Stimulated activated naive CD8-positive, alpha-beta T cell treated with anti-CD3 and anti-CD28 coated beads, Interleukin-15, amount 100 ng/mL, for 72 hours (primary cell): ENCODE data around the gene PLCB4.
A peak's percentile ranks its signal among the peaks of the same experiment; 100 is the strongest.

ENCODE experiments used
- ATAC-seq: fragments of 150-1000 bp; cut with Tn5 transposase; 2 replicates; pipeline ENCODE4 v1.10.0; 2021; ENCODE audit warnings: mild to moderate bottlenecking, moderate library complexity
- DNase-seq, 2 donors: peaks; one replicate each; pipeline ENCODE4 v3.0.0; 2021 to 2022
- H3K27ac Mint-ChIP-seq, 2 donors: one replicate each; pipeline ENCODE4 v1.8.0; 2022; ENCODE audit warnings: mild to moderate bottlenecking in 2 of 2, mixed read lengths in 2 of 2, moderate library complexity in 2 of 2
- H3K27me3 Mint-ChIP-seq: one replicate; pipeline ENCODE4 v1.8.0; 2022; ENCODE audit warnings: mixed read lengths
- H3K4me1 Mint-ChIP-seq: one replicate; pipeline ENCODE4 v1.8.0; 2022; ENCODE audit warnings: mild to moderate bottlenecking, mixed read lengths
- H3K4me3 Mint-ChIP-seq, 2 donors: one replicate each; pipeline ENCODE4 v1.8.0; 2022; ENCODE audit warnings: mild to moderate bottlenecking in 2 of 2, mixed read lengths in 2 of 2, moderate library complexity in 1 of 2
- H3K9me3 Mint-ChIP-seq, 2 donors: one replicate each; pipeline ENCODE4 v1.8.0; 2022; ENCODE audit warnings: mixed read lengths in 2 of 2

Gene PLCB4

DNA sequence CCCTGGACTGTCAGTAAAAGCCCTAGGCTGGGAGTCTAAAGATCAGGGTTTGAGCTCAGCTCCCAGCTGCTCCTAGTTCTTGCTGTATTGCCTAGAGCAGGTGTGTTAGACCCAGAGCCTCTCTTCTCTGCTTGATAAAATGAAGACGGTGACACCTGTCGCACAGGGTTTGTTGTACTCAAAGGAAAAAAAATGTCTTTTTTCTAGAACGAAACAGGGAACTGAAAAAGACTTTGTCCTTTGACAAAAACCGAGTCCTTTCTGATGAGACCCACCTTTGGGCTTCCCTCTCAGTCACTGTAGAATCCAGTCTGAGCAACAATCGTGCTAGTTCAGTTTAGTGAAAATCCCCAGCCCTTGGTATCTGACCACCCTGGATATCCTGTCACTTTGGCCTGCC, 343.4 kb downstream of the PLCB4 start:
- Mint-ChIP-seq H3K27me3 (no peaks in the 10 kb centered on the region), H3K4me1 (no peaks in the 10 kb centered on the region), H3K9me3 (no peaks in the 10 kb centered on the region), H3K27ac (no peak overlapping the region), H3K4me3 (no peak overlapping the region)
- DNase-seq = no peak
- no peak for ATAC-seq

DNA sequence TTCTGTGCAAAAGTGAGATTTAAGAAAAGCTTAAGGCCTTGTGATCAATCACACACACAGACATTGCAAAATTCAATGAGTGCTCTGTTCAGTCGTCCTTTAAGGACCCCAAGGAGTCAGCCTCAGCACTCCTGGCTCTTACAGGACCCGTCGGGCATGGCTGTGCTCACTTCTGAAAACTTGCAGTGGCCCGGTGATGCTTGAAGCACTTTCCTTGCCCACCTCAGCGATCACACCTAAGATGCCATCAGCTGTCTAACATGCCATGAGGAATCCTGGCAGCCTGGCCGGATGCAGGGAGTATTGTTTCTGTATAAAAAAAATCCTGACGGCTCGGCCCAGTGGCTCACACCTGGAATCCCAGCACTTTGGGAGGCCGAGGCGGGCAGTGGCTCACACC, 344.1 kb downstream of the PLCB4 start:
- DNase-seq = no peak
- Mint-ChIP-seq H3K27ac (no peak overlapping the region), H3K4me1 (no peaks in the 10 kb centered on the region), H3K9me3 (no peaks in the 10 kb centered on the region), H3K4me3 (no peak overlapping the region), H3K27me3 (no peaks in the 10 kb centered on the region)
- no peak for ATAC-seq

DNA sequence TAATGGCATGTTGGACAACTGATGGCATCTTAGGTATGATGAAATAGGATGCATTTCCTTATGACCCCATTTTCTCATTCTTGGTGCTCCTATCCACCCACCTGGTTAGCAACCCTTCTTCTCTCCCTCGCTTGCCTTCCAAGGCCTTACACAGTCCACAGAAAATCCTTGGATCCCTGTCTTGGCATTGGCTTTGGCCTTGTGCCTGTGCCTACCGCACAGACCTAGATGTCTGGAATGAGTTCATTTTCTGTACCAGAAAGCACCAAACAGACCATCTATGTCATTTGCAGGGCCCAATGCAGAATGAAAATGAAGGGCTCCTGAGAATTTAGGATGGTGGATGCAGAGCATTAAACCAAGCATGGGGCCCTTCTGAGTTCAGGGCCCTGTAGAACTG, 346.5 kb downstream of the PLCB4 start:
- Mint-ChIP-seq H3K4me1 (no peaks in the 10 kb centered on the region), H3K27me3 (no peaks in the 10 kb centered on the region), H3K4me3 (no peak overlapping the region), H3K9me3 (no peaks in the 10 kb centered on the region), H3K27ac (no peak overlapping the region)
- ATAC-seq = no peak
- no peak for DNase-seq

DNA sequence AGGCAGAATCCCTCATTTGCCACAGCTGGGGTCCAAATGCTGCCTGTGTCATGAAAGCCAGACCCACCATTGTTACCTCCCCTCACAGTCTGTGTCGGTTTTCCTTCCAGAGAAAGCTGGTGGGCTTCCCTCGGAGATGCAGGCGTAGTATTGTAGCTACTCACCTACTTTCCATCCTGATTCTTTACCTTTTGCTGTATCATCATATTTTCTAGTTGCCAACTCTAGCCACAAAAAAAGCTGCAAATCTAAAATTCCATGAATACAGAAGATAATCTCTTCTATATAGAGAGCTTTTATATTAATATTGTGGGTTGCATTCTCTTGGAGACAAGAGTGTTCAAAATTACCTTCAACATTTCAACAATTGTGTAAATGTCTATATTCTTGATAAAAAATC, 347.5 kb downstream of the PLCB4 start:
- DNase-seq (no peak), ATAC-seq (no peak)
- Mint-ChIP-seq H3K27ac (no peak overlapping the region), H3K9me3 (peaks cover 0 to 2% of the 10 kb centered on the region in 2 donors), H3K4me3 (no peak overlapping the region), H3K4me1 (no peaks in the 10 kb centered on the region), H3K27me3 (no peaks in the 10 kb centered on the region)

DNA sequence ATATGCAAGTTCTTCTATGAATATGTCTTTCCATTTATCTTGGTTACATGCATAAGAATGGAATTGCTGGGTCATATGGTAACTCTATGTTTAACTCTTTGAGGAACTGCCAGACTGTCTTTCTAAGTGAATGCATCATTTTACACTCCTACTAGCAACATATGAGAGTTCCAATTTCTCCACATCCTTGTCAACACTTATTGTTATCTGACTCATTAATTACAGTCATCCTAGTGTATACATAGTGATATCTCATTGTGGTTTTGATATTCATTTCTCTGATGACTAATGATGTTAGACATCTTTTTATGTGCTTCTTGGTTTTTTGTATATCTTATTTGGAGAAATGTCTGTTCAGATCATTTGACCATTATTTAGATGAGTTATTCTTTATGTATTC, 348.8 kb downstream of the PLCB4 start:
- no peak for DNase-seq
- Mint-ChIP-seq H3K9me3 (peaks cover 0 to 5% of the 10 kb centered on the region in 2 donors), H3K4me1 (no peaks in the 10 kb centered on the region), H3K27ac (no peak overlapping the region), H3K27me3 (no peaks in the 10 kb centered on the region), H3K4me3 (no peak overlapping the region)
- ATAC-seq = peak; percentile 52

DNA sequence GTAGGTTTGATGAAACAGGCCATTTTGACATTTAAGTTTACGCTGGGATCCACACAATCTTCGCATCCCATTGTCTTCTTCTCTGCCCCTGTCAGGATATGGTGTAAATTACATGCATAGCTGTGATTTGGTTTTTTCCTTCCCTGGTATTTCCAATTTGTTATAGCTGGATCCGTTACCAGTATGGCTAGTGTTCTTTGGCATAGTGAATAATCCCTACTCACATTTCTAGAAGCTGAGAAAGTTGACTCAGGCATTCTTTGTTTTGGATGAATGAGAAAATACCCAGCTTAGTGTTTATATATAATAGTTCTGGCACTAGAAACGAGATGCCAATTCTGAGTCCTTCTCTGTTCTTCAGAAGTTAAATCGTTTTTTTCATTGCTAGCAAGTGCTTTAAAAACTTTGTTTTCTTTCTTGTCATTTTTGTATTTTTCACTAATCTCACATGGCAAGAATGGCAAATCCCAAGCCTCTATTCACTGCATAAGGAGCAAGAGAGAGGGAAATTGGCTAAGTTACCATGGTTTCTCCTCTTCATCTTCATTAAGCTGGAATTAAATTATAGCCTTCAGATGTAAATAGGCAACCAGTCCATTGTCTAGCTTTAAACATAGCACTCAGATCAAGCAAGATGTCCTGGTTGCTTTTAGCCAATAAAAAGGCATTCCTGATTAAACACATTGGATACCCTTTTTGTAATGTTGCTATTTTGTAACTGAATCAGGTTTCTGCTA, 353.6 kb downstream of the PLCB4 start:
- ATAC-seq (no peak), DNase-seq (no peak)
- H3K4me1 Mint-ChIP-seq = no peaks in the 10 kb centered on the region
- H3K4me3 Mint-ChIP-seq = no peak overlapping the region
- no peak overlapping the region for H3K27ac Mint-ChIP-seq
- peaks cover 0 to 5% of the 10 kb centered on the region in 2 donors for H3K9me3 Mint-ChIP-seq
- H3K27me3 Mint-ChIP-seq = no peaks in the 10 kb centered on the region

DNA sequence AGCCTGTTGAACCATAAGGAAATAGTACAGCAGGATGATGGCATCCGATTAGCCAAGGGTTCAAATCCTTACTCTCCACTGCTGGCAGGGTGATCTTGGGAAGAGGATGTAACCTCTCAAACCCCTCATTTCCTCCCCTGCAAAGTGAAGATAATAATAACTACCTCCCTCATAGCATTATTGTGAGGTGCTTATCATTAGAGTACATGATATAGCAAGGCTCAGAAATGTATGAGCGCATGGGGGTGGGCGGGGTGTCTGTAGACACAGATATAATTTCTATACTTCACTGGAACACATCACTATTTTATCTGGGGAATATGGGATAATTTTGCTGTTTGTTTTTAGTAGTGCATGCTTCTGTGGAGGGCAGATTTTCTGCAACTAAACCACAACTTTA, 355.7 kb downstream of the PLCB4 start:
- Mint-ChIP-seq H3K4me1 (no peaks in the 10 kb centered on the region), H3K27me3 (no peaks in the 10 kb centered on the region), H3K9me3 (peaks cover 0 to 5% of the 10 kb centered on the region in 2 donors), H3K4me3 (no peak overlapping the region), H3K27ac (no peak overlapping the region)
- DNase-seq (no peak), ATAC-seq (no peak)

DNA sequence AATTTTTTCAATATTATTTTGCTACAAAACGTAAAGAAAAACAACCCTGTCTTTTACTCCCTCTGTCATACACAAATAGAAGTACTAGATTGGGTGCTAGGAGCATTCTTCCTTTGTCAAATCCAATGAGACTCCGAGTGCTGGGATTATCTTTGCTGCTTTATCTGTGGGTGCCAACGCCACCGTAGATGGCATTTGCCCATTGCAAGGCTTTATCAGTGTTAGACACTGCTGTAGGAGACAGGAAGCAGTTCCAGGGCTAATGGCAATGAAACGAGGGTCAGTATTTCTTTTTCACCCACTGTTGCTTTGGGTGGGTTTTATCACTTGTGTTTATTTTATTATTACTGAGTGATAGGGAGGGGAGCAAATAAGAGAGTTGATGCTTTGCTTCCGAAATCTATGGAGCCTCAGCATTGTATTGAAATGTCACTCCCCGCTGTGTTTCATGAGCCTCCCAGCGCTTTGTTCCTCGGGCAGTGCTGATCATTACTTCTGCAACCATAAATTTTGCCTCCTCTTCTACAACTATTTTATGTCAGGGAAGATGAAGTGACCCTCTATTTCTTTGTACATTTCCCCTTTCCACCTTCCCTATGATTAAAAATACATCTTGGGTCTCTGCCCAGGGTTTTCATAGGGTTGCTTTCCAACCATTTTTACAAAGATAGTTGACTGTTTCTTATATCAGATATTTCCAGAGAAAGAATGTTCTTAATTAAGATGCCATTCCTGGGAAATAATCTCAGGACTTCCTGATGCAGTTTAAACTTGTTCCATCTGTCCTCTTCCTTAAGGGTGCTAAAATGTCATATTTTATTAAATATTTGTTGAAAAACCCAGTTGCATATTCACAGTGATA, 358.8 kb downstream of the PLCB4 start:
- ATAC-seq (no peak), DNase-seq (no peak)
- Mint-ChIP-seq H3K27me3 (no peaks in the 10 kb centered on the region), H3K4me1 (no peaks in the 10 kb centered on the region), H3K4me3 (no peak overlapping the region), H3K27ac (no peak overlapping the region), H3K9me3 (no peaks in the 10 kb centered on the region)

DNA sequence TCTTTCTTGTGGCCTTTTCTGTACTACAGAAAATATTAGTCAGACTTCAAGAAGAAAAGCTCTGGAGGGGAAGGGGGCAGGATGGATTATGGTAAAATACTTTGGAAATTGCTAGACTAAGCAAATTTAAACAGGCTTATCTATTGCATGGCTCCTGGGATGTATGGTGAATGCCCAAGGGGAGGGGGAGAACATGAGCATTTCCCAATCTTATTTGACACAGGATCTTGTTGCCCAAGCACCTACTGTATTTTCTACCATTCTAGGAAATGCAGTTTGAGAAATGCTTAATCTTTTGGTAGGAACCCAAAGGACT, 359.4 kb downstream of the PLCB4 start:
- H3K27me3 Mint-ChIP-seq = no peaks in the 10 kb centered on the region
- no peak overlapping the region for H3K27ac Mint-ChIP-seq

DNA sequence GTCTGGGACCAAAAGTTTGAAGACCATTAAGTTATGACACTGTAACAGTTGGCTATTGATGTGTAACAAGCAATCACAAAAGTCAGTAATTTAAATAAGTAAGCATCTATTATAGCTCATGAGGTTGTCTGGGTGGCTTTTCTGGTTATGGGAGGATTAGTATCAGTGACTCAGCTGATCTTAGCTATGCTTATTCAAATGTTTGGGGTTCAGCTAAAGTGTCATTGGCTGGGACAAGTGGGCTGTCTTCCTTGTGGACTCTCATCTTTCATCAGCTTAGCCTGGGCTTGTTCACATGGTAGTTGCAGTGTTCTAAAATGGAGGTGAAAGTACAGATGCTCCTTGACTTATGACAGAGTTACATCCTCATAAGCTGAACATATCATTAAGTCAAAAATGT, 370.9 kb downstream of the PLCB4 start:
- ATAC-seq (no peak), DNase-seq (no peak)
- no peak overlapping the region for H3K27ac Mint-ChIP-seq
- no peak overlapping the region for H3K4me3 Mint-ChIP-seq
- H3K4me1 Mint-ChIP-seq = no peaks in the 10 kb centered on the region
- H3K27me3 Mint-ChIP-seq = no peaks in the 10 kb centered on the region
- peaks cover 11 to 31% of the 10 kb centered on the region in 2 donors for H3K9me3 Mint-ChIP-seq

More for the DNA sequence above, 359.4 kb downstream of the PLCB4 start:
- no peak overlapping the region for H3K4me3 Mint-ChIP-seq
- H3K9me3 Mint-ChIP-seq = no peaks in the 10 kb centered on the region
- ATAC-seq = no peak
- DNase-seq = no peak
- H3K4me1 Mint-ChIP-seq = no peaks in the 10 kb centered on the region

DNA sequence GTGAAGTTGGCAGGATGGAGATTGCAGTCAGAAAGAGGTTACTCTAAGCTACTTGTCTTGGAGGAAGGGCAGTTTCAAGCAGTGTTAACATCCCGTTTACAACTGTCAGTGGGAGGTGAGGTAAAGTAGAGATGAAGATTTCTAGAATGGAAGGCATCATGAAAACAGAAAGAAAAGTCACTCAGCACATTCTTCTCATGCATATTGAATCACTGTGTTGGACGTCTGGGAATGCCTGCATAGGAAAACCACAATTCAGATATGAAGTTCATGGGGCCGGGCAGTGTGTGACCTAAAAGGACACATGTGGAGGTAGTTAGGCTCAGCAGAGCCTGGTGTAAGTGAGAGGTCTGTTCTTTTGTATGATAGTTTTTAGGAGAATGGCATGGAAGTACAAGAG, 372.0 kb downstream of the PLCB4 start:
- Mint-ChIP-seq H3K27me3 (no peaks in the 10 kb centered on the region), H3K27ac (no peak overlapping the region), H3K4me3 (no peak overlapping the region), H3K4me1 (no peaks in the 10 kb centered on the region), H3K9me3 (peaks cover 11 to 31% of the 10 kb centered on the region in 2 donors)
- no peak for ATAC-seq
- no peak for DNase-seq

DNA sequence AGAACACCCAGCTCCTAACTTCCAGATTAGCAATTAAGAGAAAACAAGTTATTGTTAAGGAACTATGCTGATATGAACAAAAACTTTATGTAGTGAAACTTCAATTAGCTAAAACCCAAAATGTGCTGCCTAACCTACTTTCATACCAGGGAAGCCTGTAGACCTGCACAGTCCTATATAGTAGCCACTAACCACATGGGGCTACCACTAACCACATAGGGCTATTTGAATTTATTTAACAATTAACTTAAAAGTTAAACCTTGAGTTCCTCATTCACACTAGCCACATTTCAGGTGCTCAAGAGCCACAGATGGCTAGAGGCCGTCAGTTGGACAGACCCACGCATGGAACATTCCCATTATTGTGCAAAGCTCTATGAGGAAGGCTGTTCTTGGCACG, 373.1 kb downstream of the PLCB4 start:
- H3K9me3 Mint-ChIP-seq = peaks cover 11 to 31% of the 10 kb centered on the region in 2 donors
- no peak overlapping the region for H3K27ac Mint-ChIP-seq
- no peaks in the 10 kb centered on the region for H3K27me3 Mint-ChIP-seq
- H3K4me1 Mint-ChIP-seq = no peaks in the 10 kb centered on the region
- DNase-seq (no peak), ATAC-seq (no peak)
- H3K4me3 Mint-ChIP-seq = no peak overlapping the region

DNA sequence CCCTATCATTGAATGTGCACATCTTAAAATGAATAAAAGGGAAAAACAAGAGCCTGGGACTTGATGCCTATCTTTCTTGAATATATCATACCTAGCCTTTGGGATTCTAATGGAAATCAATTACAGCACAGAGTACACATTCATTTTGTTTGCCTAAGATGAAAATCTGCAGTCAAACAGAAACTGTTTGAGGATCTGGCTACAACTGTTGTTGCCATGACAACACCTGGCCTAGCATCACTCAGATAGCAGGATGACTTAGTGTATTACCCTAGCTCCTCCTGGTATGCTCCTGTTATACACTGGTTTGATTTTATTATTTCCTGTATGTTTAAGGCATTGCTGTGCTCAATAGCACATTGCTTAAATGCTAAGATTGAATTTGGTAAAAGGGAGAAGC, 374.0 kb downstream of the PLCB4 start:
- Mint-ChIP-seq H3K4me3 (no peak overlapping the region), H3K27me3 (no peaks in the 10 kb centered on the region), H3K9me3 (peaks cover 9 to 24% of the 10 kb centered on the region in 2 donors), H3K4me1 (no peaks in the 10 kb centered on the region), H3K27ac (no peak overlapping the region)
- no peak for DNase-seq
- no peak for ATAC-seq

DNA sequence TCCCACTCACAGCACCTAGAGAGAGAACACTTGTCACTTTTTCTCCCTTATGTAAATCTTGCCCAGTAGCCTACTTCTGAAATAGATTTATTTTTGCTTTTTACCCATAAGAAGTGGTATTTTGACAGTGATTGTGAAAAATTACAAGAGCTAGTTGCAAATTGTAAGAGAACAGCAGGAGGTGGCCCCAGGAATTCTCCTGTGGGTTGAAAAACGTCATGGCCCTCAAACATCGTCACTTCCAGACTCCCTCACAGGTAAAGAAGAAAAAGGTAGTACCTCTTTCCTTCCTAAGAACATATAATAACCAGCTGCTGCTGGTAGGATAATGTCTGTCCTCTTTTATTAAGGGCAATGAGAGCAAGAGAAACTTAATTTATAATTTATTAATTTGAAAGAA, 376.0 kb downstream of the PLCB4 start:
- Mint-ChIP-seq H3K4me3 (no peak overlapping the region), H3K9me3 (peaks cover 0 to 10% of the 10 kb centered on the region in 2 donors), H3K4me1 (no peaks in the 10 kb centered on the region), H3K27me3 (no peaks in the 10 kb centered on the region), H3K27ac (no peak overlapping the region)
- DNase-seq = no peak
- no peak for ATAC-seq

DNA sequence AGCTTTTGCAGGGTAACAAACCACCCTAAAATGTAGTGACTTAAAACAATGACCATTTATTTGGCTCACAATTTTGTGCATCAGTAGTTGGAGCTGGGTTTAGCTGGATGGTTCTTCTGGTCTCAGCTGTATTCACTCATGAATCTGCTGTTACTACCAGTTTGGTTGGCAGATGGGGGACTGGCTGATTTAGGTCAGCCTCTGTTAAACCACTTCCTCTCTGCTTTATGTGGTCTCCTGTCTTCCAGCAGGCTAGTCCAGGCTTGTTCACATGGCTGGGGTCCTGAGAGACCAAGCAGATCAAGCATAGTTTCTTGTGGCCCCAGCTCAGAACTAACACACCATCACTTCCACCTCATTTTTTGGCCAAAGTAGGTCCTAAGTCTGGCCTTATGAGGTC, 378.3 kb downstream of the PLCB4 start:
- no peaks in the 10 kb centered on the region for H3K9me3 Mint-ChIP-seq
- H3K27ac Mint-ChIP-seq = no peak overlapping the region
- no peaks in the 10 kb centered on the region for H3K4me1 Mint-ChIP-seq
- no peak overlapping the region for H3K4me3 Mint-ChIP-seq
- no peaks in the 10 kb centered on the region for H3K27me3 Mint-ChIP-seq
- no peak for DNase-seq
- no peak for ATAC-seq

DNA sequence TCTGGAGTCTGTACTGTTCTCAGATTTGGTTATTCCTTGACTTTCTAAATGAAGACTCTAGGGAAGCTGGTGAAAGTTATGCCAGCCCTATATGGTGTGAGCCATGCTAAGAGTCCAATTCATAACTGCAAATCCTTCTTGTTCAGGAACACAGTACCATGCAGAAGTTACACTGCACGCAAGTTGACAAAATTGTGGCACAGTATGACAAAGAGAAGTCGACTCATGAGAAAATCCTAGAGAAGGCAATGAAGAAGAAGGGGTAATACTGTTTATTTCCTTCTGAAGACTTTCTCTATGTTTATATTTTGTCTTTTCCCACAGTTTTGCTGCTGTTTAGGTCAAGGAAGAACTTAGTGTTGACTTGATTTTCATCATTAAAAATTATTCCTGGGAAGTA, 384.3 kb downstream of the PLCB4 start:
- no peaks in the 10 kb centered on the region for H3K4me1 Mint-ChIP-seq
- DNase-seq = no peak
- no peaks in the 10 kb centered on the region for H3K27me3 Mint-ChIP-seq
- no peak overlapping the region for H3K27ac Mint-ChIP-seq
- H3K9me3 Mint-ChIP-seq = no peaks in the 10 kb centered on the region
- no peak overlapping the region for H3K4me3 Mint-ChIP-seq
- ATAC-seq = no peak
